ENCODE measurements around the gene DPEP1. TPM values are rescaled to one million over a fixed set of nuclear protein-coding genes. Genes with fewer than 3 reads are reported as not detected.

Gene DPEP1
- total RNA-seq, 2 experiments from 2014 or later, result not detected

Other genes with a start within 250 kb of the DPEP1 start
- 100 to 1,000 TPM; 157 to 175 TPM for gene ANKRD11, start 123.1 kb upstream of the DPEP1 start, total RNA-seq
- 10 to 100 TPM; 94.7 to 98.4 TPM for gene SPG7, start 105.2 kb upstream of the DPEP1 start, total RNA-seq
- gene RPL13, start 53.0 kb upstream of the DPEP1 start, total RNA-seq, result 1,000 to 10,000 TPM; 1,842 to 1,844 TPM
- gene CPNE7, start 37.9 kb upstream of the DPEP1 start, total RNA-seq, result 1 to 10 TPM; 1.1 to 1.8 TPM
- gene CHMP1A, start 44.1 kb downstream of the DPEP1 start, total RNA-seq, result 10 to 100 TPM; 95.7 to 98.9 TPM
- gene SPATA33, start 44.2 kb downstream of the DPEP1 start, total RNA-seq, result 10 to 100 TPM; 13.2 to 16.1 TPM
- gene CDK10, start 73.0 kb downstream of the DPEP1 start, total RNA-seq, result 10 to 100 TPM; 76.0 to 77.1 TPM
- 1 to 10 TPM; 6.1 to 7.0 TPM for gene SPATA2L, start 88.1 kb downstream of the DPEP1 start, total RNA-seq
- gene VPS9D1, start 107.3 kb downstream of the DPEP1 start, total RNA-seq, result 1 to 10 TPM; 6.6 to 7.5 TPM
- gene ZNF276, start 107.9 kb downstream of the DPEP1 start, total RNA-seq, result 10 to 100 TPM; 67.5 to 69.6 TPM
- 100 to 1,000 TPM; 123 to 149 TPM for gene FANCA, start 203.0 kb downstream of the DPEP1 start, total RNA-seq
- gene SPIRE2, start 214.8 kb downstream of the DPEP1 start, total RNA-seq, result under 1 TPM in 1 of 2 experiments, not detected in 1; 0.08 TPM

All from activated CD8-positive, alpha-beta T cell treated with anti-CD3 and anti-CD28 coated beads, Interleukin-2, amount 10 ng/mL, durations not matched to agents 7 days and 5 days (primary cell).